ENCODE data around the gene ZFAND3.

The ZFAND3 gene

GRCh38 chr6:38146734-38147027 lies 327.2 kb downstream of the ZFAND3 start:
- TF ChIP-seq CTCF (conservative IDR thresholded peaks at IDR 0.05; ENCODE audit: low read depth, low read length), result no peak
- no peak for DNase-seq (ENCODE audit: low read depth)
- H3K4me3 ChIP-seq (ENCODE audit: low read depth, low read length), result no peak overlapping the region

- no peak for DNase-seq (ENCODE audit: low read depth)
- H3K4me3 ChIP-seq (ENCODE audit: low read depth, low read length), result no peak overlapping the region
- no peak for TF ChIP-seq CTCF (conservative IDR thresholded peaks at IDR 0.05; ENCODE audit: low read depth, low read length)
These were observed 329.1 kb downstream of the ZFAND3 start for GRCh38 chr6:38148606-38149005.

GRCh38 chr6:38149531-38149930 lies 330.0 kb downstream of the ZFAND3 start:
- DNase-seq (ENCODE audit: low read depth), result no peak
- no peak for TF ChIP-seq CTCF (conservative IDR thresholded peaks at IDR 0.05; ENCODE audit: low read depth, low read length)

GRCh38 chr6:38150021-38150420 lies 330.5 kb downstream of the ZFAND3 start:
- DNase-seq (ENCODE audit: low read depth), result no peak
- no peak for TF ChIP-seq CTCF (conservative IDR thresholded peaks at IDR 0.05; ENCODE audit: low read depth, low read length)

More at GRCh38 chr6:38149531-38149930, 330.0 kb downstream of the ZFAND3 start:
- H3K4me3 ChIP-seq (ENCODE audit: low read depth, low read length), result no peak overlapping the region

GRCh38 chr6:38150681-38151296 lies 331.3 kb downstream of the ZFAND3 start:
- DNase-seq (ENCODE audit: low read depth), result no peak
- no peak for TF ChIP-seq CTCF (conservative IDR thresholded peaks at IDR 0.05; ENCODE audit: low read depth, low read length)
- H3K4me3 ChIP-seq (ENCODE audit: low read depth, low read length), result no peak overlapping the region

More at GRCh38 chr6:38150021-38150420, 330.5 kb downstream of the ZFAND3 start:
- H3K4me3 ChIP-seq (ENCODE audit: low read depth, low read length), result no peak overlapping the region

- no peak overlapping the region for H3K4me3 ChIP-seq (ENCODE audit: low read depth, low read length)
- DNase-seq (ENCODE audit: low read depth), result no peak
- no peak for TF ChIP-seq CTCF (conservative IDR thresholded peaks at IDR 0.05; ENCODE audit: low read depth, low read length)
These were observed 332.3 kb downstream of the ZFAND3 start for GRCh38 chr6:38151580-38152500.

All from choroid plexus epithelial cell (primary cell).